ENCODE results near the gene INPP5F.

- TF ChIP-seq POLR2AphosphoS5 (IDR thresholded peaks at IDR 0.05) (no peak), CTCF (IDR thresholded peaks at IDR 0.05) (no peak)
These were observed 35.3 kb downstream of the INPP5F start for GRCh38 chr10:119761106-119761505.

All from upper lobe of left lung (tissue), 4 donors.